Mucosa of stomach (tissue), 1 donor: Measurements from ENCODE around the gene ZFP42.

ENCODE experiments used
- H3K27me3 ChIP-seq: one replicate; pipeline ENCODE4 v1.7.0; 2013; ENCODE audit warnings: mild to moderate bottlenecking, low read length; ENCODE audit not compliant: control insufficient read depth, insufficient read depth
- H3K36me3 ChIP-seq: one replicate; pipeline ENCODE4 v1.7.0; 2013; ENCODE audit warnings: low read length; ENCODE audit not compliant: control insufficient read depth, insufficient read depth
- H3K4me1 ChIP-seq: one replicate; pipeline ENCODE4 v1.7.0; 2013; ENCODE audit warnings: mild to moderate bottlenecking, low read length; ENCODE audit not compliant: control insufficient read depth, insufficient read depth
- H3K4me3 ChIP-seq: one replicate; pipeline ENCODE4 v1.7.0; 2013; ENCODE audit warnings: low read length
- H3K9ac ChIP-seq: one replicate; pipeline ENCODE4 v1.7.0; 2013; ENCODE audit warnings: mild to moderate bottlenecking, low read length, moderate library complexity
- H3K9me3 ChIP-seq: one replicate; pipeline ENCODE4 v1.7.0; 2013; ENCODE audit warnings: mild to moderate bottlenecking, low read length, moderate library complexity; ENCODE audit not compliant: control insufficient read depth
- donor health status: Pancreatic carcinoma.

ZFP42 gene

GRCh38 chr4:188002323-188002722, 6.8 kb downstream of the ZFP42 start:
- Histone ChIP-seq H3K9ac (no peak overlapping the region), H3K9me3 (no peaks in the 10 kb centered on the region), H3K27me3 (no peaks in the 10 kb centered on the region), H3K4me3 (no peak overlapping the region), H3K36me3 (no peaks in the 10 kb centered on the region), H3K4me1 (no peaks in the 10 kb centered on the region)

- Histone ChIP-seq H3K4me3 (no peak overlapping the region), H3K4me1 (no peaks in the 10 kb centered on the region), H3K36me3 (no peaks in the 10 kb centered on the region), H3K27me3 (no peaks in the 10 kb centered on the region), H3K9ac (no peak overlapping the region), H3K9me3 (no peaks in the 10 kb centered on the region)
These were observed 7.2 kb downstream of the ZFP42 start for GRCh38 chr4:188002751-188003150.

- Histone ChIP-seq H3K4me1 (no peaks in the 10 kb centered on the region), H3K4me3 (no peak overlapping the region), H3K9me3 (no peaks in the 10 kb centered on the region), H3K27me3 (no peaks in the 10 kb centered on the region), H3K36me3 (no peaks in the 10 kb centered on the region), H3K9ac (no peak overlapping the region)
These were observed 10.0 kb downstream of the ZFP42 start for GRCh38 chr4:188005561-188005960.

GRCh38 chr4:188006285-188006848, 10.8 kb downstream of the ZFP42 start:
- Histone ChIP-seq H3K36me3 (no peaks in the 10 kb centered on the region), H3K9me3 (no peaks in the 10 kb centered on the region), H3K27me3 (no peaks in the 10 kb centered on the region), H3K4me1 (no peaks in the 10 kb centered on the region), H3K9ac (no peak overlapping the region), H3K4me3 (no peak overlapping the region)

GRCh38 chr4:188008377-188008776, 12.8 kb downstream of the ZFP42 start:
- Histone ChIP-seq H3K4me1 (no peaks in the 10 kb centered on the region), H3K36me3 (no peaks in the 10 kb centered on the region), H3K4me3 (no peak overlapping the region), H3K9me3 (no peaks in the 10 kb centered on the region), H3K9ac (no peak overlapping the region), H3K27me3 (no peaks in the 10 kb centered on the region)

GRCh38 chr4:188012426-188012945, 16.9 kb downstream of the ZFP42 start:
- H3K27me3 ChIP-seq: no peaks in the 10 kb centered on the region
- H3K4me1 ChIP-seq: no peaks in the 10 kb centered on the region
- H3K9ac ChIP-seq: no peak overlapping the region
- no peak overlapping the region for H3K4me3 ChIP-seq
- no peaks in the 10 kb centered on the region for H3K9me3 ChIP-seq
- H3K36me3 ChIP-seq: no peaks in the 10 kb centered on the region

- H3K4me1 ChIP-seq: no peaks in the 10 kb centered on the region
- no peak overlapping the region for H3K9ac ChIP-seq
- no peaks in the 10 kb centered on the region for H3K36me3 ChIP-seq
- no peak overlapping the region for H3K4me3 ChIP-seq
- no peaks in the 10 kb centered on the region for H3K9me3 ChIP-seq
- no peaks in the 10 kb centered on the region for H3K27me3 ChIP-seq
These were observed 19.7 kb downstream of the ZFP42 start for GRCh38 chr4:188015025-188015940.

- no peaks in the 10 kb centered on the region for H3K36me3 ChIP-seq
- no peak overlapping the region for H3K9ac ChIP-seq
- H3K9me3 ChIP-seq: no peaks in the 10 kb centered on the region
- H3K4me3 ChIP-seq: no peak overlapping the region
- H3K27me3 ChIP-seq: no peaks in the 10 kb centered on the region
- no peaks in the 10 kb centered on the region for H3K4me1 ChIP-seq
These were observed 21.2 kb downstream of the ZFP42 start for GRCh38 chr4:188016754-188017153.

GRCh38 chr4:188018262-188018661, 22.7 kb downstream of the ZFP42 start:
- Histone ChIP-seq H3K9me3 (no peaks in the 10 kb centered on the region), H3K27me3 (no peaks in the 10 kb centered on the region), H3K4me1 (no peaks in the 10 kb centered on the region), H3K36me3 (no peaks in the 10 kb centered on the region), H3K9ac (no peak overlapping the region), H3K4me3 (no peak overlapping the region)

GRCh38 chr4:188021548-188022249, 26.1 kb downstream of the ZFP42 start:
- Histone ChIP-seq H3K36me3 (no peaks in the 10 kb centered on the region), H3K4me3 (no peak overlapping the region), H3K27me3 (no peaks in the 10 kb centered on the region), H3K9ac (no peak overlapping the region), H3K9me3 (no peaks in the 10 kb centered on the region), H3K4me1 (no peaks in the 10 kb centered on the region)

- H3K27me3 ChIP-seq: no peaks in the 10 kb centered on the region
- H3K4me1 ChIP-seq: no peaks in the 10 kb centered on the region
- no peaks in the 10 kb centered on the region for H3K36me3 ChIP-seq
- no peak overlapping the region for H3K9ac ChIP-seq
- no peaks in the 10 kb centered on the region for H3K9me3 ChIP-seq
- no peak overlapping the region for H3K4me3 ChIP-seq
These were observed 28.1 kb downstream of the ZFP42 start for GRCh38 chr4:188023682-188024081.

GRCh38 chr4:188025476-188025875, 29.9 kb downstream of the ZFP42 start:
- H3K9me3 ChIP-seq: no peaks in the 10 kb centered on the region
- H3K36me3 ChIP-seq: no peaks in the 10 kb centered on the region
- H3K9ac ChIP-seq: no peak overlapping the region
- H3K4me3 ChIP-seq: no peak overlapping the region
- no peaks in the 10 kb centered on the region for H3K27me3 ChIP-seq
- no peaks in the 10 kb centered on the region for H3K4me1 ChIP-seq
